ENCODE data around the gene SH3GL1. TPM values are rescaled to one million over a fixed set of nuclear protein-coding genes. Genes with fewer than 3 reads are reported as not detected.
"Not testable (repeated sequence)": the region's sequence is repeated elsewhere in the genome, so short reads cannot be mapped to it uniquely, and the experiment has no call there.

SH3GL1 gene
- polyA plus RNA-seq, 3 donors: 14.0 to 33.9 (median 15.0) TPM

GRCh38 chr19:4350111-4350510 lies 50.2 kb downstream of the SH3GL1 start:
- Histone ChIP-seq H3K9ac (ENCODE audit: insufficient read depth, low read length, poor library complexity, severe bottlenecking) (no peak overlapping the region), H4K20me1 (ENCODE audit: insufficient read depth, low read length) (peaks cover 5% of the 10 kb centered on the region), H3K27me3 (ENCODE audit: control insufficient read depth in 2 of 2, insufficient read depth in 2 of 2, low read length in 2 of 2) (no peaks in the 10 kb centered on the region), H3K36me3 (replicated peaks in 1 of 2; ENCODE audit: control insufficient read depth in 1 of 2, insufficient read depth in 2 of 2, low read length in 2 of 2) (peaks cover 15 to 55% of the 10 kb centered on the region in 2 donors), H3K79me2 (ENCODE audit: insufficient read depth, low read length) (no peaks in the 10 kb centered on the region), H2AFZ (ENCODE audit: insufficient read depth, low read depth, low read length, poor library complexity, severe bottlenecking) (no peak overlapping the region), H3K9me3 (replicated peaks in 1 of 2; ENCODE audit: control insufficient read depth in 1 of 2, insufficient read depth in 1 of 2, low read length in 2 of 2) (no peaks in the 10 kb centered on the region), H3K27ac (ENCODE audit: low read depth in 1 of 2, low read length in 2 of 2) (no peak overlapping the region), H3K4me2 (replicated peaks; ENCODE audit: extremely low read depth, low read length, poor library complexity, severe bottlenecking) (no peak overlapping the region), H3K4me3 (replicated peaks in 1 of 3; ENCODE audit: low read depth in 2 of 3, low read length in 3 of 3) (no peak overlapping the region), H3K4me1 (ENCODE audit: control insufficient read depth in 1 of 2, insufficient read depth in 2 of 2, low read length in 2 of 2) (no peaks in the 10 kb centered on the region)
- H3K4me1 Mint-ChIP-seq: peaks cover 8% of the 10 kb centered on the region
- DNase-seq: no peak
- intact Hi-C loops (cut with micrococcal nuclease): loop anchor here (5.0 kb wide), 2 partner anchors 83 to 103 kb away; partner anchors contain the start of gene YJU2 (in 1 of the 2)
- TF ChIP-seq CTCF (IDR thresholded peaks at IDR 0.05): no peak
- WGBS (ENCODE audit: insufficient coverage): 92% methylated on average over 8 of the region's 8 CpGs
- peaks cover 47 to 71% of the 10 kb centered on the region in 2 donors for H3K36me3 Mint-ChIP-seq
- no peak overlapping the region for H3K4me3 Mint-ChIP-seq
- peaks cover 0 to 6% (median 1%) of the 10 kb centered on the region in 3 donors for H3K27me3 Mint-ChIP-seq (ENCODE audit: low read depth in 3 of 3)
- peak overlapping the region in 1 of 7 donors; percentile 21 for H3K27ac Mint-ChIP-seq
- no peaks in the 10 kb centered on the region for H3K9me3 Mint-ChIP-seq

- not testable (repeated sequence) for H3K27ac ChIP-seq (ENCODE audit: low read depth in 1 of 2, low read length in 2 of 2)
- H3K27ac Mint-ChIP-seq: peak overlapping the region in 1 of 7 donors; percentile 68
Observed at GRCh38 chr19:4349225-4349624, 51.1 kb downstream of the SH3GL1 start.

More at GRCh38 chr19:4349225-4349624, 51.1 kb downstream of the SH3GL1 start:
- H3K36me3 ChIP-seq (replicated peaks in 1 of 2; ENCODE audit: control insufficient read depth in 1 of 2, insufficient read depth in 2 of 2, low read length in 2 of 2): peaks cover 9 to 47% of the 10 kb centered on the region in 2 donors
- intact Hi-C loops (cut with micrococcal nuclease); H3K79me2 ChIP-seq (ENCODE audit: insufficient read depth, low read length); H3K27me3 Mint-ChIP-seq (ENCODE audit: low read depth in 3 of 3); H3K9me3 ChIP-seq (replicated peaks in 1 of 2; ENCODE audit: control insufficient read depth in 1 of 2, insufficient read depth in 1 of 2, low read length in 2 of 2); H3K9ac ChIP-seq (ENCODE audit: insufficient read depth, low read length, poor library complexity, severe bottlenecking); H3K4me1 ChIP-seq (ENCODE audit: control insufficient read depth in 1 of 2, insufficient read depth in 2 of 2, low read length in 2 of 2); H4K20me1 ChIP-seq (ENCODE audit: insufficient read depth, low read length); H3K4me3 Mint-ChIP-seq; H3K4me2 ChIP-seq (replicated peaks; ENCODE audit: extremely low read depth, low read length, poor library complexity, severe bottlenecking); DNase-seq; H3K4me3 ChIP-seq (replicated peaks in 1 of 3; ENCODE audit: low read depth in 2 of 3, low read length in 3 of 3); H3K9me3 Mint-ChIP-seq; H2AFZ ChIP-seq (ENCODE audit: insufficient read depth, low read depth, low read length, poor library complexity, severe bottlenecking); H3K27me3 ChIP-seq (ENCODE audit: control insufficient read depth in 2 of 2, insufficient read depth in 2 of 2, low read length in 2 of 2): not testable (repeated sequence)
- WGBS (ENCODE audit: insufficient coverage): 97% methylated on average over 11 of the region's 16 CpGs
- Mint-ChIP-seq H3K36me3 (peaks cover 47 to 64% of the 10 kb centered on the region in 2 donors), H3K4me1 (peaks cover 12% of the 10 kb centered on the region)
